MM.1S (cell line): Measurements from ENCODE around the gene EPHA7.

Experiments used
- DNase-seq: peaks from one replicate; pipeline ENCODE4 v3.0.0-alpha.2; 2015
- H2AFZ ChIP-seq: fragments of 300-600 bp; sonication (generic); 2 replicates; pipeline ENCODE4 v1.6.0; 2016; ENCODE audit warnings: antibody characterized with exemption, low read length
- H3F3A ChIP-seq: fragments of 300-600 bp; sonication (generic); 2 replicates; pipeline ENCODE4 v1.6.1; 2016; ENCODE audit warnings: mild to moderate bottlenecking, antibody characterized with exemption, low read length, moderate library complexity, mixed read lengths; ENCODE audit not compliant: insufficient read depth
- H3K27ac ChIP-seq: fragments of 300-600 bp; sonication (generic); 2 replicates; pipeline ENCODE4 v1.5.1; 2016; ENCODE audit warnings: mild to moderate bottlenecking, low read length
- H3K27me3 ChIP-seq: fragments of 300-600 bp; sonication (generic); replicated peaks from 2 replicates; pipeline ENCODE4 v1.6.0; 2016; ENCODE audit warnings: low read length; ENCODE audit not compliant: insufficient read depth
- H3K36me3 ChIP-seq: fragments of 300-600 bp; sonication (generic); replicated peaks from 2 replicates; pipeline ENCODE4 v1.6.1; 2016; ENCODE audit warnings: mild to moderate bottlenecking, low read length, mixed read lengths; ENCODE audit not compliant: insufficient read depth
- H3K4me1 ChIP-seq: fragments of 300-600 bp; sonication (generic); 2 replicates; pipeline ENCODE4 v1.6.1; 2016; ENCODE audit warnings: low read length, mixed read lengths
- H3K4me2 ChIP-seq: fragments of 300-600 bp; sonication (generic); 2 replicates; pipeline ENCODE4 v1.6.0; 2016; ENCODE audit warnings: low read depth, low read length
- H3K4me3 ChIP-seq: fragments of 300-600 bp; sonication (generic); 2 replicates; pipeline ENCODE4 v1.5.1; 2016; ENCODE audit warnings: low read length, mixed read lengths
- H3K79me2 ChIP-seq: fragments of 300-600 bp; sonication (generic); 2 replicates; pipeline ENCODE4 v1.6.1; 2016; ENCODE audit warnings: mixed run types, low read length, mixed read lengths
- H3K9ac ChIP-seq: fragments of 300-600 bp; sonication (generic); 2 replicates; pipeline ENCODE4 v1.6.1; 2016; ENCODE audit warnings: low read length, mixed read lengths
- H3K9me2 ChIP-seq: fragments of 300-600 bp; sonication (generic); replicated peaks from 2 replicates; pipeline ENCODE4 v1.6.1; 2016; ENCODE audit warnings: mild to moderate bottlenecking, low read length, mixed read lengths; ENCODE audit not compliant: insufficient read depth
- H3K9me3 ChIP-seq: fragments of 300-600 bp; sonication (generic); replicated peaks from 2 replicates; pipeline ENCODE4 v1.6.1; 2016; ENCODE audit warnings: mild to moderate bottlenecking, low read length, mixed read lengths; ENCODE audit not compliant: insufficient read depth
- H4K20me1 ChIP-seq: fragments of 300-600 bp; sonication (generic); 2 replicates; pipeline ENCODE4 v1.6.1; 2016; ENCODE audit warnings: mild to moderate bottlenecking, low read length, moderate library complexity, mixed read lengths; ENCODE audit not compliant: insufficient read depth
- CTCF ChIP-seq: fragments of 300-600 bp; sonication (generic); IDR thresholded peaks from 2 replicates; pipeline ENCODE4 v1.5.1; 2016; ENCODE audit warnings: antibody characterized with exemption, low read length, mixed read lengths
- EZH2 ChIP-seq: fragments of 300-600 bp; sonication (generic); optimal IDR thresholded peaks from 2 replicates; pipeline ENCODE3; 2017; ENCODE audit warnings: low read depth, mild to moderate bottlenecking, antibody characterized with exemption, low read length, mixed read lengths
- EZH2phosphoT487 ChIP-seq: fragments of 300-600 bp; sonication (generic); IDR thresholded peaks from 2 replicates; pipeline ENCODE4 v1.6.1; 2018; ENCODE audit warnings: antibody characterized with exemption, low read length

Gene EPHA7

GRCh38 chr6:93398723-93399122 lies 20.6 kb downstream of the EPHA7 start:
- no peaks in the 10 kb centered on the region for H3K79me2 ChIP-seq
- H2AFZ ChIP-seq = no peak overlapping the region
- no peaks in the 10 kb centered on the region for H3K9me3 ChIP-seq
- no peaks in the 10 kb centered on the region for H3K27me3 ChIP-seq
- H3K27ac ChIP-seq = no peak overlapping the region
- no peaks in the 10 kb centered on the region for H3F3A ChIP-seq
- DNase-seq = no peak
- H3K36me3 ChIP-seq = no peaks in the 10 kb centered on the region
- H3K4me3 ChIP-seq = no peak overlapping the region
- no peaks in the 10 kb centered on the region for H3K9me2 ChIP-seq
- H4K20me1 ChIP-seq = no peaks in the 10 kb centered on the region
- no peak overlapping the region for H3K4me2 ChIP-seq
- H3K4me1 ChIP-seq = no peaks in the 10 kb centered on the region
- H3K9ac ChIP-seq = no peak overlapping the region
- no peak for TF ChIP-seq EZH2phosphoT487
- no peak for TF ChIP-seq EZH2
- TF ChIP-seq CTCF = no peak

GRCh38 chr6:93394471-93394870 lies 24.9 kb downstream of the EPHA7 start:
- H4K20me1 ChIP-seq = no peaks in the 10 kb centered on the region
- H3K4me2 ChIP-seq = no peak overlapping the region
- H3K9ac ChIP-seq = no peak overlapping the region
- H3K36me3 ChIP-seq = no peaks in the 10 kb centered on the region
- no peak for DNase-seq
- H3K4me3 ChIP-seq = no peak overlapping the region
- H3K9me2 ChIP-seq = no peaks in the 10 kb centered on the region
- H3K9me3 ChIP-seq = no peaks in the 10 kb centered on the region
- H2AFZ ChIP-seq = no peak overlapping the region
- H3K27ac ChIP-seq = no peak overlapping the region
- no peaks in the 10 kb centered on the region for H3K27me3 ChIP-seq
- no peaks in the 10 kb centered on the region for H3F3A ChIP-seq
- no peaks in the 10 kb centered on the region for H3K79me2 ChIP-seq
- no peaks in the 10 kb centered on the region for H3K4me1 ChIP-seq
- TF ChIP-seq EZH2 (no peak), CTCF (no peak)

GRCh38 chr6:93393554-93394074 lies 25.7 kb downstream of the EPHA7 start:
- H3K27me3 ChIP-seq = no peaks in the 10 kb centered on the region
- TF ChIP-seq EZH2phosphoT487 (no peak), EZH2 (no peak)
- no peak overlapping the region for H3K9ac ChIP-seq
- no peak overlapping the region for H3K4me2 ChIP-seq
- H3K27ac ChIP-seq = no peak overlapping the region
- no peak overlapping the region for H2AFZ ChIP-seq
- H3K4me1 ChIP-seq = no peaks in the 10 kb centered on the region
- H3F3A ChIP-seq = no peaks in the 10 kb centered on the region
- H3K36me3 ChIP-seq = no peaks in the 10 kb centered on the region
- DNase-seq = no peak
- H3K9me2 ChIP-seq = no peaks in the 10 kb centered on the region
- no peaks in the 10 kb centered on the region for H4K20me1 ChIP-seq
- H3K79me2 ChIP-seq = no peaks in the 10 kb centered on the region
- H3K9me3 ChIP-seq = no peaks in the 10 kb centered on the region
- no peak overlapping the region for H3K4me3 ChIP-seq

DNA sequence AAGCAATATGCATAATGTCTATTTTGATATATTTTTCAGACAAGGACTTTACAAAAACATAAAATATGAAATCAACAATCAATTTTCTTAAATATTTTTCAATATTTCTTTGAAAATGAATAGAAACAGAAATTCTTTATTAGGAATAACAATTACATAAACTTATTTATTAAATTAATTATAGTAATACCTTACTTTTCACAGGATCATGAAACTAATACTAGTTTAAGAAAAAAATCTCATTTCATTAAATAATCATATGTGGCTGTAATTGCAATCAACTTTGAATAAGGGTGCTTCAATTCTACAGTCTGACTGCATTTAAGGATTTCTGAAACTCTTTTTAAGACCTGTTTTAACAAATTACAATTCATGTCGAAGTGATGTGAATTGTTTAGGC lies 26.6 kb downstream of the EPHA7 start:
- Histone ChIP-seq H3K27ac (no peak overlapping the region), H3K9ac (no peak overlapping the region), H3K27me3 (no peaks in the 10 kb centered on the region), H3F3A (no peaks in the 10 kb centered on the region), H3K4me3 (no peak overlapping the region), H4K20me1 (no peaks in the 10 kb centered on the region), H3K4me2 (no peak overlapping the region), H3K9me2 (no peaks in the 10 kb centered on the region), H3K36me3 (no peaks in the 10 kb centered on the region), H3K9me3 (no peaks in the 10 kb centered on the region), H3K79me2 (no peaks in the 10 kb centered on the region), H2AFZ (no peak overlapping the region), H3K4me1 (no peaks in the 10 kb centered on the region)
- no peak for TF ChIP-seq EZH2phosphoT487
- no peak for TF ChIP-seq CTCF
- no peak for TF ChIP-seq EZH2
- no peak for DNase-seq
